GM12878 (cell line): ENCODE results near the gene TMEM214. TPM values are rescaled to one million over a fixed set of nuclear protein-coding genes. Genes with fewer than 3 reads are reported as not detected.

ENCODE experiments used
- ATF2 ChIP-seq: IDR thresholded peaks from 2 replicates; pipeline ENCODE4 v1.6.1; 2012; ENCODE audit warnings: low read length, inconsistent platforms
- ATF3 ChIP-seq: IDR thresholded peaks from 2 replicates; pipeline ENCODE4 v1.6.1; 2011; ENCODE audit warnings: low read depth, mild to moderate bottlenecking, low read length, moderate library complexity, borderline replicate concordance; ENCODE audit errors: extremely low read depth
- BHLHE40 ChIP-seq, 2 experiments: fragments of 450-650 bp in 1 of 2; IDR thresholded peaks; 2 replicates each; pipeline ENCODE4 v1.6.1; 2011 to 2017; ENCODE audit warnings: low read depth in 2 of 2, borderline replicate concordance in 1 of 2, improper control_type of control experiment in 1 of 2, low read length in 1 of 2, mild to moderate bottlenecking in 1 of 2
- BMI1 ChIP-seq: fragments of 450-650 bp; IDR thresholded peaks from 2 replicates; pipeline ENCODE4 v1.6.1; 2016; ENCODE audit warnings: mild to moderate bottlenecking, moderate library complexity, borderline replicate concordance
- CBFB ChIP-seq: IDR thresholded peaks from 2 replicates; pipeline ENCODE4 v1.6.1; 2016; ENCODE audit warnings: antibody characterized with exemption, low read depth
- CEBPB ChIP-seq, 2 experiments: fragments of 150-350 bp in 1 of 2; IDR thresholded peaks; 2 replicates each; pipeline ENCODE4 v1.6.1; 2012 to 2014; ENCODE audit warnings: low read depth in 2 of 2, low read length in 2 of 2, borderline replicate concordance in 1 of 2, inconsistent platforms in 1 of 2
- CHD2 ChIP-seq: IDR thresholded peaks from 2 replicates; pipeline ENCODE4 v1.6.1; 2011; ENCODE audit warnings: low read depth, low read length, improper control_type of control experiment, borderline replicate concordance
- CREM ChIP-seq: IDR thresholded peaks from 2 replicates; pipeline ENCODE4 v1.6.1; 2014; ENCODE audit warnings: antibody characterized with exemption, low read depth
- EED ChIP-seq: sonication (generic); IDR thresholded peaks from 2 replicates; pipeline ENCODE4 v1.6.1; 2016; ENCODE audit warnings: antibody characterized with exemption, low read depth
- FOS ChIP-seq: IDR thresholded peaks from 3 replicates; pipeline ENCODE4 v1.6.1; 2011; ENCODE audit warnings: borderline replicate concordance; ENCODE audit not compliant: insufficient read length; ENCODE audit errors: extremely low read depth
- HDAC2 ChIP-seq: fragments of 200-600 bp; sonication (generic); IDR thresholded peaks from 2 replicates; pipeline ENCODE4 v1.6.1; 2017
- IKZF1 ChIP-seq: fragments of 450-650 bp; conservative IDR thresholded peaks from 2 replicates; pipeline ENCODE4 v1.6.1; 2017; ENCODE audit warnings: antibody characterized with exemption, mild to moderate bottlenecking
- IKZF2 ChIP-seq, 2 experiments: fragments of 450-650 bp; IDR thresholded peaks; 2 replicates each; pipeline ENCODE4 v1.6.1; 2017; ENCODE audit warnings: mild to moderate bottlenecking in 2 of 2, moderate library complexity in 2 of 2
- MTA2 ChIP-seq: fragments of 450-650 bp; IDR thresholded peaks from 2 replicates; pipeline ENCODE4 v1.6.1; 2016; ENCODE audit warnings: low read depth, mild to moderate bottlenecking, moderate library complexity
- NBN ChIP-seq: fragments of 450-650 bp; IDR thresholded peaks from 2 replicates; pipeline ENCODE4 v1.6.1; 2016
- RBBP5 ChIP-seq: fragments of 200-600 bp; sonication (generic); conservative IDR thresholded peaks from 2 replicates; pipeline ENCODE4 v1.6.1; 2016
- SMC3 ChIP-seq: IDR thresholded peaks from 2 replicates; pipeline ENCODE4 v1.6.1; 2011; ENCODE audit warnings: low read length, improper control_type of control experiment, borderline replicate concordance
- STAT3 ChIP-seq: IDR thresholded peaks from 2 replicates; pipeline ENCODE4 v1.6.1; 2011; ENCODE audit warnings: low read depth, low read length, improper control_type of control experiment
- TARDBP ChIP-seq: IDR thresholded peaks from 2 replicates; pipeline ENCODE4 v1.6.1; 2016; ENCODE audit warnings: borderline replicate concordance
- YY1 ChIP-seq: IDR thresholded peaks from 2 replicates; pipeline ENCODE4 v1.6.1; 2011; ENCODE audit warnings: low read depth, mild to moderate bottlenecking, low read length
- ZNF384 ChIP-seq: IDR thresholded peaks from 2 replicates; pipeline ENCODE4 v1.6.1; 2012; ENCODE audit warnings: low read depth, mild to moderate bottlenecking, low read length, improper control_type of control experiment, borderline replicate concordance
- polyA plus RNA-seq, 11 experiments: library from polyadenylated mRNA; depleted of rRNA in 4 of 11; unstranded in 6 of 11; stranded (reverse) in 5 of 11; fragments of >200 nt; fragmentation: Nextera tagmentation in 4 of 11; fragmentation: Illumina TruSeq in 1 of 11; extraction: Ambion mirVana in 4 of 11; extraction: Trizol in 1 of 11; gene quantifications; 1 replicate in 1 of 11; 2 replicates in 10 of 11; pipeline versions ENCODE4 v1.2.1 to v1.2.3, GENCODE V29; 2011 to 2016; ENCODE audit warnings: inconsistent platforms in 2 of 11, missing spikeins in 2 of 11, low read depth in 1 of 11
- total RNA-seq, 4 experiments: library from RNA; depleted of rRNA in 3 of 4; stranded (reverse); fragments of >200 nt in 3 of 4; fragmentation: Illumina TruSeq in 1 of 4; extraction: Trizol in 1 of 4; gene quantifications; 2 replicates each; pipeline versions ENCODE4 v1.2.1 to v1.2.3, GENCODE V29; 2013 to 2021
- TF ChIP-seq, protein P1 (sequence below): fragments of 150-350 bp; IDR thresholded peaks from 2 replicates; pipeline ENCODE4 v1.6.1; 2016; ENCODE audit warnings: low read depth, low read length
- TF ChIP-seq, protein P2 (sequence below): IDR thresholded peaks from 2 replicates; pipeline ENCODE4 v1.6.1; 2011; ENCODE audit warnings: borderline replicate concordance, low read depth, mild to moderate bottlenecking, moderate library complexity, low read length; ENCODE audit not compliant: insufficient read depth, poor library complexity, severe bottlenecking

Gene TMEM214
- total and polyA plus RNA-seq, 10 of the 15 experiments (the other 5 are each of a cell fraction or from before 2014, with no cell fraction given): 10.4 to 79.2 (median 45.0) TPM

GRCh38 chr2:27042159-27042661, 9.4 kb downstream of the TMEM214 start (continued):
- TF ChIP-seq, protein P1, sequence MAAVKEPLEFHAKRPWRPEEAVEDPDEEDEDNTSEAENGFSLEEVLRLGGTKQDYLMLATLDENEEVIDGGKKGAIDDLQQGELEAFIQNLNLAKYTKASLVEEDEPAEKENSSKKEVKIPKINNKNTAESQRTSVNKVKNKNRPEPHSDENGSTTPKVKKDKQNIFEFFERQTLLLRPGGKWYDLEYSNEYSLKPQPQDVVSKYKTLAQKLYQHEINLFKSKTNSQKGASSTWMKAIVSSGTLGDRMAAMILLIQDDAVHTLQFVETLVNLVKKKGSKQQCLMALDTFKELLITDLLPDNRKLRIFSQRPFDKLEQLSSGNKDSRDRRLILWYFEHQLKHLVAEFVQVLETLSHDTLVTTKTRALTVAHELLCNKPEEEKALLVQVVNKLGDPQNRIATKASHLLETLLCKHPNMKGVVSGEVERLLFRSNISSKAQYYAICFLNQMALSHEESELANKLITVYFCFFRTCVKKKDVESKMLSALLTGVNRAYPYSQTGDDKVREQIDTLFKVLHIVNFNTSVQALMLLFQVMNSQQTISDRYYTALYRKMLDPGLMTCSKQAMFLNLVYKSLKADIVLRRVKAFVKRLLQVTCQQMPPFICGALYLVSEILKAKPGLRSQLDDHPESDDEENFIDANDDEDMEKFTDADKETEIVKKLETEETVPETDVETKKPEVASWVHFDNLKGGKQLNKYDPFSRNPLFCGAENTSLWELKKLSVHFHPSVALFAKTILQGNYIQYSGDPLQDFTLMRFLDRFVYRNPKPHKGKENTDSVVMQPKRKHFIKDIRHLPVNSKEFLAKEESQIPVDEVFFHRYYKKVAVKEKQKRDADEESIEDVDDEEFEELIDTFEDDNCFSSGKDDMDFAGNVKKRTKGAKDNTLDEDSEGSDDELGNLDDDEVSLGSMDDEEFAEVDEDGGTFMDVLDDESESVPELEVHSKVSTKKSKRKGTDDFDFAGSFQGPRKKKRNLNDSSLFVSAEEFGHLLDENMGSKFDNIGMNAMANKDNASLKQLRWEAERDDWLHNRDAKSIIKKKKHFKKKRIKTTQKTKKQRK: no peak
- TF ChIP-seq SMC3 (no peak), IKZF1 (peak; percentile 58), ATF3 (no peak), RBBP5 (no peak), ATF2 (no peak), BHLHE40 (IDR thresholded peaks at IDR 0.05; ENCODE audit: borderline replicate concordance in 1 of 2, low read depth in 2 of 2, low read length in 1 of 2) (peak; percentile 8 to 29; a peak in 2 of 4 replicates), TARDBP (no peak), NBN (peak; percentile 64; the same call in 1 of the 2 replicates), CBFB (no peak), IKZF2 (IDR thresholded peaks at IDR 0.05) (peak; percentile 54 to 72; a peak in 2 of 4 replicates), BMI1 (no peak), EED (no peak), CHD2 (no peak), CEBPB (IDR thresholded peaks at IDR 0.05; ENCODE audit: borderline replicate concordance in 1 of 2, low read depth in 2 of 2, low read length in 2 of 2) (no peak), STAT3 (no peak), HDAC2 (no peak), MTA2 (peak; percentile 48; the same call in 1 of the 2 replicates), YY1 (no peak), ZNF384 (no peak), FOS (no peak), CREM (peak; percentile 41; the same call in 1 of the 2 replicates)
- TF ChIP-seq, protein P2, sequence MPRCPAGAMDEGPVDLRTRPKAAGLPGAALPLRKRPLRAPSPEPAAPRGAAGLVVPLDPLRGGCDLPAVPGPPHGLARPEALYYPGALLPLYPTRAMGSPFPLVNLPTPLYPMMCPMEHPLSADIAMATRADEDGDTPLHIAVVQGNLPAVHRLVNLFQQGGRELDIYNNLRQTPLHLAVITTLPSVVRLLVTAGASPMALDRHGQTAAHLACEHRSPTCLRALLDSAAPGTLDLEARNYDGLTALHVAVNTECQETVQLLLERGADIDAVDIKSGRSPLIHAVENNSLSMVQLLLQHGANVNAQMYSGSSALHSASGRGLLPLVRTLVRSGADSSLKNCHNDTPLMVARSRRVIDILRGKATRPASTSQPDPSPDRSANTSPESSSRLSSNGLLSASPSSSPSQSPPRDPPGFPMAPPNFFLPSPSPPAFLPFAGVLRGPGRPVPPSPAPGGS: no peak
